Loucy (cell line): ENCODE measurements around the gene HES3.

Experiments used
- EZH2phosphoT487 ChIP-seq: fragments of 200-600 bp; IDR thresholded peaks from 2 replicates; pipeline ENCODE4 v1.6.1; 2018; ENCODE audit warnings: antibody characterized with exemption, mild to moderate bottlenecking, moderate library complexity, borderline replicate concordance
- TF ChIP-seq, protein P1 (sequence below): fragments of 200-600 bp; sonication (generic); conservative IDR thresholded peaks from 2 replicates; pipeline ENCODE4 v1.5.1; 2014; ENCODE audit warnings: mild to moderate bottlenecking, antibody characterized with exemption, low read length

DNA sequence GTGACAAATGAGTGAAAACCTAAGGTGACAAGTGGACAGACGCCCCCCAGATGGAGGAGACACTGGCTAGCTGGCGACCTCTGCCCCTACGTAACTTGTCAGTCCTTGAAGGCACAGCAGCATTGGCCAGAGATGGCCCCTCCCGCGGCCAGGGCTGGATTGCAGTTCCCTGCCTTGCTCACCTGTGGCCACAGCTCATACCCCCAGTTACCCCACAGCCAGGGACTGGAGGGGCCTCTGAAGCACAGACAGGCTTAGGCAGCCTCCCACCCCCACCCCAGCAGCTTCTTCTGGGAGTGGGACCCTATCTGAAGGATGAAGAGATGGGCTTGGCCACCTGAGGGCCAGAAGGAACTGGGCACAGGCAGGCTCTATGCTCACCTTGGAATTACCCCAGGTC is 3.7 kb downstream of the HES3 start:
- TF ChIP-seq, protein P1, sequence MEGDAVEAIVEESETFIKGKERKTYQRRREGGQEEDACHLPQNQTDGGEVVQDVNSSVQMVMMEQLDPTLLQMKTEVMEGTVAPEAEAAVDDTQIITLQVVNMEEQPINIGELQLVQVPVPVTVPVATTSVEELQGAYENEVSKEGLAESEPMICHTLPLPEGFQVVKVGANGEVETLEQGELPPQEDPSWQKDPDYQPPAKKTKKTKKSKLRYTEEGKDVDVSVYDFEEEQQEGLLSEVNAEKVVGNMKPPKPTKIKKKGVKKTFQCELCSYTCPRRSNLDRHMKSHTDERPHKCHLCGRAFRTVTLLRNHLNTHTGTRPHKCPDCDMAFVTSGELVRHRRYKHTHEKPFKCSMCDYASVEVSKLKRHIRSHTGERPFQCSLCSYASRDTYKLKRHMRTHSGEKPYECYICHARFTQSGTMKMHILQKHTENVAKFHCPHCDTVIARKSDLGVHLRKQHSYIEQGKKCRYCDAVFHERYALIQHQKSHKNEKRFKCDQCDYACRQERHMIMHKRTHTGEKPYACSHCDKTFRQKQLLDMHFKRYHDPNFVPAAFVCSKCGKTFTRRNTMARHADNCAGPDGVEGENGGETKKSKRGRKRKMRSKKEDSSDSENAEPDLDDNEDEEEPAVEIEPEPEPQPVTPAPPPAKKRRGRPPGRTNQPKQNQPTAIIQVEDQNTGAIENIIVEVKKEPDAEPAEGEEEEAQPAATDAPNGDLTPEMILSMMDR = no peak
- TF ChIP-seq EZH2phosphoT487 = no peak
